Activated CD4-positive, alpha-beta T cell treated with anti-CD3 and anti-CD28 coated beads, Interleukin-2, amount 10 ng/mL, durations not matched to agents 24 days and 14 days (primary cell): ENCODE data around the gene C5orf15. TPM values are rescaled to one million over a fixed set of nuclear protein-coding genes. Genes with fewer than 3 reads are reported as not detected.
A peak's percentile ranks its signal among the peaks of the same experiment; 100 is the strongest.

Experiments used
- DNase-seq: peaks from one replicate; pipeline ENCODE4 v3.0.0; 2022
- H3K27ac Mint-ChIP-seq: one replicate; pipeline ENCODE4 v1.8.0; 2022; ENCODE audit warnings: mild to moderate bottlenecking, mixed read lengths
- H3K27me3 Mint-ChIP-seq: one replicate; pipeline ENCODE4 v1.8.0; 2022; ENCODE audit warnings: mixed read lengths
- H3K36me3 Mint-ChIP-seq: one replicate; pipeline ENCODE4 v1.8.0; 2022; ENCODE audit warnings: low read depth, mild to moderate bottlenecking, mixed read lengths
- H3K4me1 Mint-ChIP-seq: one replicate; pipeline ENCODE4 v1.8.0; 2021; ENCODE audit warnings: mixed read lengths
- H3K4me3 Mint-ChIP-seq: one replicate; pipeline ENCODE4 v1.8.0; 2022; ENCODE audit warnings: mild to moderate bottlenecking, moderate library complexity, mixed read lengths
- H3K9me3 Mint-ChIP-seq: one replicate; pipeline ENCODE4 v1.8.0; 2021; ENCODE audit warnings: mixed read lengths
- intact Hi-C: fragments of 100-400 bp; cut with micrococcal nuclease; formaldehyde crosslinking; loops from one replicate; pipeline ENCODE4 v1.15.1; 2023
- total RNA-seq: library from RNA; stranded (reverse); gene quantifications from 2 replicates; pipeline ENCODE4 v1.2.3, GENCODE V29; 2022

C5orf15 gene
- total RNA-seq, 1 donor from 2014 or later: 45.0 TPM

DNA sequence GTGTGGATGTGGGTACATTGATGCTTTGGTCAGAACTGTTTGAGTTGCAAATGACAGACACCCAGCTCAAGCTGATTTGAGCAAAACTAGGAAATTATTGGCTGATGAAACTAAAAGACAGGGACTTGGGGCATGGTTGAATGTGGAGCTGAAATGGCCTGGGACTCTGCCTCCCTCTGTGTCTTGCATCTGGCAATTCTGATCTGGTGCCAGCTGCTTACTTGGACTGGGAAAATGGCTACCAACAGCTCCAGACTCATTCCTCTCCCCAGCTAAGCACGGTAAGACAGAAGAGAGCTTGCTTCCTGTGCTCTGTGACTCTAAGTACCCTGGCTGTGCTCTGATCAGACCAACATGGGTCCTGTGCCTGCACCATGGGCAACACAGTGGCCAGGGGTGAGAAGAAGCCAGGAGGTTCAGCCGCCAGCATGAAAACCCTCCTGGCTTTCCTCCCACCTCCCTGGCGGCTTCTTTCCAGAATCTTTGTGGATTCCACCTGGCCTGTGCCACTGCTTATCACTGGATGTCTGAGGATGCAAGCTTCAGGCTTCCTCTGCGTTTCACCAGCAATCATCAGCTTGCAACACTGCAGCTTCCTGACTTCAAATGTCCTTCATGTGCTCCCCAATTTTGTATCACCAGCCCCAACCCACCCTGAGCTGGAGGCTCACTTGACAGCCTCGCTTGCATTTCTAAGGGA is 44.1 kb downstream of the C5orf15 start:
- peak overlapping the region; percentile 10 for H3K27ac Mint-ChIP-seq
- no peaks in the 10 kb centered on the region for H3K36me3 Mint-ChIP-seq
- no peaks in the 10 kb centered on the region for H3K27me3 Mint-ChIP-seq
- H3K9me3 Mint-ChIP-seq: no peaks in the 10 kb centered on the region
- peaks cover 39% of the 10 kb centered on the region for H3K4me1 Mint-ChIP-seq
- intact Hi-C loops: no loop called here
- H3K4me3 Mint-ChIP-seq: no peak overlapping the region
- no peak for DNase-seq

GRCh38 chr5:133921979-133922378 is 46.4 kb downstream of the C5orf15 start:
- Mint-ChIP-seq H3K9me3 (no peaks in the 10 kb centered on the region), H3K27ac (no peak overlapping the region), H3K36me3 (no peaks in the 10 kb centered on the region), H3K27me3 (no peaks in the 10 kb centered on the region), H3K4me3 (no peak overlapping the region), H3K4me1 (peaks cover 30% of the 10 kb centered on the region)
- DNase-seq: no peak
- intact Hi-C loops: no loop called here

- intact Hi-C loops: no loop called here
Measured at GRCh38 chr5:133921069-133921468, 47.4 kb downstream of the C5orf15 start.

DNA sequence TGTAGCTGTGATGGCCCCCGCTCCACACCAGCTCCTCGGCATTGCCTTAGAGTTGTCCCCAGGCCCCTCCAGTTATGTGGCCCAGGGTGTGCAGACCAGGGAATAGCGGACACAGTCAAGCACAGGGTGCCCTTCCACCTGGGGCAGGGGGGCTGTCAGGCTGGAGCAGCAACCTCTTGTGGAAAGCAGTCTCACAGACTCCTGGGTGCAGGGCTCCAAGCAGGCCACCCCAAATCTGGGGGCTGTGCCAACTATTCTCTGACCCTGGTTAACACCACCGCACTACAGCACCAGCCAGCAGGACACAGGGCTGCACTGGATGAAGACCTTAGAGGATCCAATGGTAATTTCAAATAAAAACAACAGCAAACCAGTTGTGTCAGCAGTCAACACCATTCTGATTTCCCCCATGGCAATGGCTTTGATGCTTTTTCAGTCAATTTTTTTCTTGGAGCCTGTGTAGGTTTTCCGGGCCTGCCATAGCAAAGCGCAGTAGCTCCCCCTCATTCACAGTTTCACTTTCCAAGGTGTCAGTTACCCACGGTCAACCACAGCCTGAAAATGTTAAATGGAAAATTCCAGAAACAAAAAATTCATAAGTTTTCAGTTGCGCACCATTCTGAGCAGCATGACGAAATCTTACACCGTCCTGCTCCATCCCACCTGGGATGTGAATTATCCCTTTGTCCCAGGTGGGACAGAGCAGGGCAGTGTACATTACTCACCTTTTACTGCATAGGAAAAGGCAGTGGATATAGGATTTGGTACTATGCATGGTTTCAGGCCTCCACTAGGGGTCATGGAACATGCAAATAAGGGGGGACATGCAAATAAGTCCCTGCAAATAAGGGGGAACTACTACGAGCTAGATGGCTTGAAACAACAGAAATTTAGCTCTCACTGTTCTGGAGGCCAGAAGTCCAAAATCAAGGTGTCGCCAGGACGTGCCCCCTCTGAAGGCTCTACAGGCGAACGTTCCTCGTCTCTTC is 49.0 kb downstream of the C5orf15 start:
- H3K4me1 Mint-ChIP-seq: peaks cover 23% of the 10 kb centered on the region
- no peak for DNase-seq

More at GRCh38 chr5:133921069-133921468, 47.4 kb downstream of the C5orf15 start:
- H3K27ac Mint-ChIP-seq: peak overlapping the region; percentile 83
- no peak for DNase-seq
- no peaks in the 10 kb centered on the region for H3K27me3 Mint-ChIP-seq
- peaks cover 28% of the 10 kb centered on the region for H3K4me1 Mint-ChIP-seq
- no peaks in the 10 kb centered on the region for H3K36me3 Mint-ChIP-seq
- no peaks in the 10 kb centered on the region for H3K9me3 Mint-ChIP-seq
- no peak overlapping the region for H3K4me3 Mint-ChIP-seq

GRCh38 chr5:133918731-133919130 is 49.7 kb downstream of the C5orf15 start:
- Mint-ChIP-seq H3K36me3 (no peaks in the 10 kb centered on the region), H3K4me1 (peaks cover 20% of the 10 kb centered on the region), H3K27ac (peak overlapping the region; percentile 29), H3K4me3 (no peak overlapping the region), H3K9me3 (no peaks in the 10 kb centered on the region), H3K27me3 (no peaks in the 10 kb centered on the region)
- intact Hi-C loops: loop anchor here (1.0 kb wide), 1 partner anchor 12 kb away; no protein-coding TSS in a partner anchor
- no peak for DNase-seq

More for the DNA sequence above, 49.0 kb downstream of the C5orf15 start:
- no peaks in the 10 kb centered on the region for H3K9me3 Mint-ChIP-seq
- intact Hi-C loops: loop anchor here (1.0 kb wide), 1 partner anchor 11 kb away; no protein-coding TSS in a partner anchor
- no peaks in the 10 kb centered on the region for H3K27me3 Mint-ChIP-seq
- peak overlapping the region; percentile 32 for H3K27ac Mint-ChIP-seq
- H3K4me3 Mint-ChIP-seq: no peak overlapping the region
- H3K36me3 Mint-ChIP-seq: no peaks in the 10 kb centered on the region

DNA sequence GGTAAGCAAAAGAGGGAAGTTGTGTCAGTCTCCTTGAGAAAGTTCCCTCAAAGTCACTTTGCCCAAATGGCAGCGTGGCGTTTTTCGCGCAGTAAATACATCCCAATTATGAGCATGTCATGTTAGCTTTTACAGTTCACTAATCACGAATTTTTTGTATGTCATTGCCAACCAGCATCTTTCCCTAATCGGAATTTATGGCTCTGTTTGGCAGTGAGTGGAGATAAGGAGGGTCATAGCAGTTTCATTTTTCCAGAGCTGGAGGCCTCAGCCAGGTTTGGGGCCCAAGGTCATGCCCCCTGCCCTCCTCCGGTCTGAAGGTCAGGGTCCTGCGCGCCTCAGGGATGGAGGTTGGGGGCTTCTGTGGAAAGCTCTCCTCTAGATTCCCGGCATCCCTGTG is 50.1 kb downstream of the C5orf15 start:
- H3K27me3 Mint-ChIP-seq: no peaks in the 10 kb centered on the region
- no peaks in the 10 kb centered on the region for H3K36me3 Mint-ChIP-seq
- intact Hi-C loops: no loop called here
- no peak overlapping the region for H3K4me3 Mint-ChIP-seq
- DNase-seq: no peak
- peaks cover 20% of the 10 kb centered on the region for H3K4me1 Mint-ChIP-seq
- peak overlapping the region; percentile 29 for H3K27ac Mint-ChIP-seq
- H3K9me3 Mint-ChIP-seq: no peaks in the 10 kb centered on the region

DNA sequence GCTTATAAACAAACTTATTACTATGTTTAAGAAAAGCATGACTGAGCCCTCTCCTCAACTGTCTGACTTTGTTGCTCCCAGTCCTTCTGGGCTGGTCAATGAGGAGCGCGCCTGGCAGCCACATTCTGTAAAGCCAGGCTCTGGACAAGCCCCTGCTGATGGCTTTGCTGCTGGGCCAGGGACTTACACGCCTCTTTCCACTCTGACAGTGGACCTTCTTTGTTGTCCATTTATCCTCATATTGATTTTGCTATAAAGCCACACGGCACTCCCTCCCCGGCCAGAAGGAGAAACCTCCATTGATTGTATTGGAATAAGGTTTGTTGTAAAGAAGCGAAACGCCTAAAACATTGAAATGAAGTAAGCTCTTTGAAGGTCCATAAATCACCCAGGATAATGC is 50.6 kb downstream of the C5orf15 start:
- Mint-ChIP-seq H3K4me1 (peaks cover 20% of the 10 kb centered on the region), H3K27ac (peak overlapping the region; percentile 1), H3K27me3 (no peaks in the 10 kb centered on the region), H3K9me3 (no peaks in the 10 kb centered on the region), H3K36me3 (no peaks in the 10 kb centered on the region), H3K4me3 (no peak overlapping the region)
- intact Hi-C loops: no loop called here
- no peak for DNase-seq

GRCh38 chr5:133916914-133917313 is 51.5 kb downstream of the C5orf15 start:
- Mint-ChIP-seq H3K27ac (no peak overlapping the region), H3K36me3 (no peaks in the 10 kb centered on the region), H3K4me1 (peaks cover 20% of the 10 kb centered on the region), H3K9me3 (no peaks in the 10 kb centered on the region), H3K4me3 (no peak overlapping the region), H3K27me3 (no peaks in the 10 kb centered on the region)
- no peak for DNase-seq
- intact Hi-C loops: no loop called here

DNA sequence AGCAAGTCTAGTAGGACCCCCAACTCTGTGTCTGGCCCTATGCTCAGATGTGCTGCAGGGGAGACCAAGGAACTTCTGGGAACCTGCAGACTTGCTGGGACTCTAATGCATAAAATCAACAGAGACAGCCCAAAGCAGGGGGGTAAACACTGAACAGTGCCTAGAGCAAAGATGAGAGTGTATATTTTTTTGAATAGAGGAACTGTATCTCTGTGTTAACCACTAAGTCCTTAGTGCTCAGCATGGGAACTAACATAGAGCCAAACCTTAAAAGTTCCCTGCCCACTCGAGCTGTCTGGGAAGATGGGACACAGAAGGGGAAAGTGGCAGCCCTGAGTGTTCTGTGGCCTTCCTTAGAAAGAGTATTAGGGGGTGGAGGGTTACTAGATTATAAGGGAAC is 51.9 kb downstream of the C5orf15 start:
- Mint-ChIP-seq H3K9me3 (no peaks in the 10 kb centered on the region), H3K27ac (no peak overlapping the region), H3K27me3 (no peaks in the 10 kb centered on the region), H3K4me1 (peaks cover 20% of the 10 kb centered on the region), H3K4me3 (no peak overlapping the region), H3K36me3 (no peaks in the 10 kb centered on the region)
- no peak for DNase-seq
- intact Hi-C loops: no loop called here

- no peaks in the 10 kb centered on the region for H3K36me3 Mint-ChIP-seq
- DNase-seq: no peak
- intact Hi-C loops: no loop called here
- no peaks in the 10 kb centered on the region for H3K27me3 Mint-ChIP-seq
- H3K4me1 Mint-ChIP-seq: peaks cover 4% of the 10 kb centered on the region
- H3K27ac Mint-ChIP-seq: no peak overlapping the region
- no peak overlapping the region for H3K4me3 Mint-ChIP-seq
- H3K9me3 Mint-ChIP-seq: no peaks in the 10 kb centered on the region
Measured at GRCh38 chr5:133914434-133914833, 54.0 kb downstream of the C5orf15 start.

GRCh38 chr5:133913413-133914155 is 54.8 kb downstream of the C5orf15 start:
- Mint-ChIP-seq H3K4me1 (peaks cover under 1% of the 10 kb centered on the region), H3K27me3 (no peaks in the 10 kb centered on the region), H3K36me3 (no peaks in the 10 kb centered on the region), H3K27ac (no peak overlapping the region), H3K4me3 (no peak overlapping the region), H3K9me3 (no peaks in the 10 kb centered on the region)
- intact Hi-C loops: no loop called here
- DNase-seq: no peak

GRCh38 chr5:133912951-133913350 is 55.5 kb downstream of the C5orf15 start:
- Mint-ChIP-seq H3K27ac (no peak overlapping the region), H3K4me3 (no peak overlapping the region), H3K9me3 (no peaks in the 10 kb centered on the region), H3K4me1 (no peaks in the 10 kb centered on the region), H3K36me3 (no peaks in the 10 kb centered on the region), H3K27me3 (no peaks in the 10 kb centered on the region)
- intact Hi-C loops: no loop called here
- DNase-seq: no peak

DNA sequence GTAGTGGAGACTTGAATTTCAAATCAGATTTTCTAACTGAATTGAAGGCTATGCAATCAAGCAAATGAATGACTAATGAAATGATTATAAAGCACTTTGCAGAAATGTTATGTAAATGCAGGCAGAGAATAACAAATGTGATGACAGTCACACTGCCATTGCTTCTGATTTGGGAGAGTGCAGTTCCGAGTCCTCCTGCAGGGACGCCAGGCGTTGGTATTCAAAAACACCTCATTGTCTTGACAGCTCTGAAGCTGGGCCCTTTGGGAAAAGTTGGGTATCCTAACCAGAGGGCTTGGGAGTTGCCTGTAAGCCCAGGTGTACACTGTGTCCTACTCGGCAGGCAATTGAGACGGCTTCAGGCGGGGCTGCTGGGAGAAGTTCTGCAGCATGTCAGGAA is 57.9 kb downstream of the C5orf15 start:
- no peak overlapping the region for H3K4me3 Mint-ChIP-seq
- no peaks in the 10 kb centered on the region for H3K27me3 Mint-ChIP-seq
- no peaks in the 10 kb centered on the region for H3K36me3 Mint-ChIP-seq
- no peaks in the 10 kb centered on the region for H3K9me3 Mint-ChIP-seq
- H3K4me1 Mint-ChIP-seq: no peaks in the 10 kb centered on the region
- intact Hi-C loops: no loop called here
- H3K27ac Mint-ChIP-seq: no peak overlapping the region
- no peak for DNase-seq
